SKM-1 treated with dmso at 0.1 percent for 144 hours (cell line): ENCODE data around the gene MRPL9.

Experiments used
- DNase-seq: peaks from one replicate; lab custom pipeline; 2025; ENCODE audit not compliant: unreplicated experiment; lab: John Stamatoyannopoulos, UW

Gene MRPL9

GRCh38 chr1:151711951-151712350 is 51.3 kb downstream of the MRPL9 start:
- no peak for DNase-seq

GRCh38 chr1:151711044-151711800 is 52.1 kb downstream of the MRPL9 start:
- no peak for DNase-seq

GRCh38 chr1:151710187-151710840 is 53.0 kb downstream of the MRPL9 start:
- DNase-seq = no peak
